WI38 (cell line): Measurements from ENCODE around the gene ABCA2.

Experiments used
- H3K4me3 ChIP-seq: 2 replicates; pipeline ENCODE4 v1.5.1; 2011; ENCODE audit warnings: low read depth, mild to moderate bottlenecking, control low read depth, low read length
- CTCF ChIP-seq: IDR thresholded peaks from 2 replicates; pipeline ENCODE4 v1.5.1; 2012; ENCODE audit warnings: low read depth, mild to moderate bottlenecking, control low read depth, low read length

ABCA2 gene

DNA sequence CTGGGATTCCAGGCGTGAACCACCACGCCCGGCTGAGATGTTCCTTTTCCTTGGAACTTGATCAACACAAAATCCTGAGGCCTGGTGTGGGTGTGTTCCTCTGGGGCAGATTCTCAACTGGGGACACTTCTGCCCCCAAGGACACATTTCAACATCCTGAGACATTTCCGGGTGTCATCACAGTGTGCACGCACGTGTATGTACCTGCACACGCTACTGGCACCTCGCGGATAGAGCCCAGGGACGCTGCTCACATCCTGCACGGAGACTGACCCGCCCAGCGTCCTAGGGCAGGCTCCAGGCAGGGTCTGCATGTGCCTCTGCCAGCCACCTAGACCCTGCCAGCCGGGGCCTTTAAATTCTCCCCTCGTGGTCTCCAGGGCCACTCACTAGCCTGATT lies 34.3 kb upstream of the ABCA2 start:
- no peak for TF ChIP-seq CTCF
- no peak overlapping the region for H3K4me3 ChIP-seq

GRCh38 chr9:137058521-137059234 lies 30.6 kb upstream of the ABCA2 start:
- TF ChIP-seq CTCF, result no peak
- H3K4me3 ChIP-seq, result no peak overlapping the region

GRCh38 chr9:137057545-137057944 lies 29.5 kb upstream of the ABCA2 start:
- H3K4me3 ChIP-seq, result no peak overlapping the region
- no peak for TF ChIP-seq CTCF

DNA sequence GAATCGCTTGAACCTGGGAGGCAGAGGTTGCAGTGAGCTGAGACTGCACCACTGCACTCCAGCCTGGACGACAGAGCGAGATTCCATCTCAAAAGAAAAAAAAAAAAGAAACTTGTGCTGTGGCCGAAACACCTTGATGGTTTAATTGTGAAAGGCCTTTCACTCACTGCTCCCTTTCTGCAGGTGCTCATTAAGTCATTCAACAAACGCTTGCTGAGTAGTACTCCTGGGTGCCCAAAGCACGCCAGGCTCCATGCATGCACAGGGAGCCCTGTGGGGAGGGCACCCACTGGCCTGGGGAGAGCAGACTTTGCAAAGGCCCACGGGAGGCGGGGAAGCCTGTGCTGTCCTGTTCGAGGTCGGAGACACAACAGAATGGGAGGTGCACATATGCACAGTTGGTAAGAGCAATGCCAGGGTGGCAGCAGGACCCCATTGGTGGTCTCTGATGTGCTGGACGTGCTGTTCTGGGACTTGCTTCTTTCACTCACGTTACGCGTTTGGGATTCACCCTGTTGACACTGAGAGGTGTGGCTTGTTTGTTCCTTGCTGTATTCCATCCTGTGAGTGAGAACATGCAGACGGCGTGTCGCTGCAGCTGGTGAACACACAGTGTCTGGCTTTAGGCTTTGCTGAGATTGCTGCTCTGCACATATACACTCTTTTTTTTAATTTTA lies 28.8 kb upstream of the ABCA2 start:
- no peak for TF ChIP-seq CTCF
- no peak overlapping the region for H3K4me3 ChIP-seq

GRCh38 chr9:137055385-137056364 lies 27.6 kb upstream of the ABCA2 start:
- no peak for TF ChIP-seq CTCF
- H3K4me3 ChIP-seq, result no peak overlapping the region

DNA sequence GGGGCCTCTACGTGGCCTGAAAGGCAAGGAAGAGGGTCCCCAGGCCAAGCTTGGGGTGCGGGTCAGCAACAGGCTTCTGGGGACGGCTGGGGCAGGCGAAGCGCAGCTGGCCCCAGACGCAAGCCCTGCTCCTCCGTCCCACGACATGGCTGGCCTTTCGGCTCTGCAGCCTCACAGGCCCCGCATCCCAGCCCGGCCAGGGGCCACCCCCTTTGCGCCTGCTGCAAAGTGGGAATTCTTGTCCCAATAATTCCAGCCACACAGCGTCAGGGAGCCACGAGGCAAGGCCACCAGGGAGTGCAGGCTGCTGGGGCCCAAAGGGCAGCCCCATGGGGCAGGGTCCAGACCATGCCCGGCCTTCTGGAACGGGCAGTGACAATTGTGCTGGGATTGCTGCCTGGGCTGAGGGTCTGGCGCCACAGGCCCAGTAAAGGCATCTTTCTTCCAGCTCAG lies 26.9 kb upstream of the ABCA2 start:
- no peak for TF ChIP-seq CTCF
- H3K4me3 ChIP-seq, result no peak overlapping the region
